ENCODE measurements around the gene IL12RB2. TPM values are rescaled to one million over a fixed set of nuclear protein-coding genes. Genes with fewer than 3 reads are reported as not detected.

IL12RB2 gene
- total RNA-seq, 2 experiments from 2014 or later = 0.98 to 1.2 TPM

- Mint-ChIP-seq H3K36me3 (ENCODE audit: low read depth) (no peaks in the 10 kb centered on the region), H3K4me3 (no peak overlapping the region), H3K9me3 (no peaks in the 10 kb centered on the region), H3K27ac (no peak overlapping the region), H3K4me1 (ENCODE audit: low read depth) (peaks cover 1% of the 10 kb centered on the region), H3K27me3 (no peaks in the 10 kb centered on the region)
- no peak for DNase-seq
- TF ChIP-seq, protein P1, sequence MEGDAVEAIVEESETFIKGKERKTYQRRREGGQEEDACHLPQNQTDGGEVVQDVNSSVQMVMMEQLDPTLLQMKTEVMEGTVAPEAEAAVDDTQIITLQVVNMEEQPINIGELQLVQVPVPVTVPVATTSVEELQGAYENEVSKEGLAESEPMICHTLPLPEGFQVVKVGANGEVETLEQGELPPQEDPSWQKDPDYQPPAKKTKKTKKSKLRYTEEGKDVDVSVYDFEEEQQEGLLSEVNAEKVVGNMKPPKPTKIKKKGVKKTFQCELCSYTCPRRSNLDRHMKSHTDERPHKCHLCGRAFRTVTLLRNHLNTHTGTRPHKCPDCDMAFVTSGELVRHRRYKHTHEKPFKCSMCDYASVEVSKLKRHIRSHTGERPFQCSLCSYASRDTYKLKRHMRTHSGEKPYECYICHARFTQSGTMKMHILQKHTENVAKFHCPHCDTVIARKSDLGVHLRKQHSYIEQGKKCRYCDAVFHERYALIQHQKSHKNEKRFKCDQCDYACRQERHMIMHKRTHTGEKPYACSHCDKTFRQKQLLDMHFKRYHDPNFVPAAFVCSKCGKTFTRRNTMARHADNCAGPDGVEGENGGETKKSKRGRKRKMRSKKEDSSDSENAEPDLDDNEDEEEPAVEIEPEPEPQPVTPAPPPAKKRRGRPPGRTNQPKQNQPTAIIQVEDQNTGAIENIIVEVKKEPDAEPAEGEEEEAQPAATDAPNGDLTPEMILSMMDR (IDR thresholded peaks at IDR 0.05) = no peak
- Histone ChIP-seq H3K4me3 (ENCODE audit: low read length) (no peak overlapping the region), H3K27ac (ENCODE audit: low read depth in 1 of 2, low read length in 2 of 2) (no peak overlapping the region), H3K4me1 (ENCODE audit: insufficient read depth, low read length) (peaks cover 4% of the 10 kb centered on the region), H3K27me3 (ENCODE audit: control insufficient read depth in 1 of 2, insufficient read depth in 2 of 2, low read length in 2 of 2) (no peaks in the 10 kb centered on the region), H3K9me3 (ENCODE audit: control insufficient read depth in 1 of 2, insufficient read depth in 1 of 2, low read length in 2 of 2) (no peaks in the 10 kb centered on the region), H3K36me3 (ENCODE audit: insufficient read depth, low read length) (no peaks in the 10 kb centered on the region)
- ChIA-PET POLR2A (no interaction called here), CTCF (no interaction called here)
- intact Hi-C loops (cut with DNase I, micrococcal nuclease) = loop anchor here in 1 of 2 experiments (2.0 kb wide), 1 partner anchor 152 kb away; no protein-coding TSS in a partner anchor
- no peak for ATAC-seq (ENCODE audit: poor library complexity)
Measured at GRCh38 chr1:67348586-67349252, 41.0 kb downstream of the IL12RB2 start.

GRCh38 chr1:67350783-67351182 lies 43.1 kb downstream of the IL12RB2 start:
- Mint-ChIP-seq H3K36me3 (ENCODE audit: low read depth) (no peaks in the 10 kb centered on the region), H3K27ac (no peak overlapping the region), H3K4me1 (ENCODE audit: low read depth) (no peaks in the 10 kb centered on the region), H3K27me3 (no peaks in the 10 kb centered on the region), H3K4me3 (no peak overlapping the region), H3K9me3 (no peaks in the 10 kb centered on the region)
- no peaks in the 10 kb centered on the region for H3K36me3 ChIP-seq (ENCODE audit: insufficient read depth, low read length)
- H3K9me3 ChIP-seq (ENCODE audit: control insufficient read depth in 1 of 2, insufficient read depth in 1 of 2, low read length in 2 of 2) = no peaks in the 10 kb centered on the region
- TF ChIP-seq, protein P1 (IDR thresholded peaks at IDR 0.05) = no peak
- H3K27ac ChIP-seq (ENCODE audit: low read depth in 1 of 2, low read length in 2 of 2) = no peak overlapping the region
- no peak for ATAC-seq (ENCODE audit: poor library complexity)
- H3K4me3 ChIP-seq (ENCODE audit: low read length) = no peak overlapping the region
- ChIA-PET POLR2A (no interaction called here), CTCF (no interaction called here)
- H3K4me1 ChIP-seq (ENCODE audit: insufficient read depth, low read length) = peaks cover 4% of the 10 kb centered on the region
- DNase-seq = peak in 1 of 14 experiments; percentile 35
- intact Hi-C loops (cut with DNase I, micrococcal nuclease) = no loop called here
- H3K27me3 ChIP-seq (ENCODE audit: control insufficient read depth in 1 of 2, insufficient read depth in 2 of 2, low read length in 2 of 2) = no peaks in the 10 kb centered on the region

GRCh38 chr1:67352211-67352610 lies 44.5 kb downstream of the IL12RB2 start:
- Histone ChIP-seq H3K27me3 (ENCODE audit: control insufficient read depth in 1 of 2, insufficient read depth in 2 of 2, low read length in 2 of 2) (no peaks in the 10 kb centered on the region), H3K36me3 (ENCODE audit: insufficient read depth, low read length) (no peaks in the 10 kb centered on the region)
- TF ChIP-seq, protein P1 (IDR thresholded peaks at IDR 0.05) = no peak

More at GRCh38 chr1:67352211-67352610, 44.5 kb downstream of the IL12RB2 start:
- H3K27ac Mint-ChIP-seq = no peak overlapping the region
- ChIA-PET CTCF (no interaction called here), POLR2A (no interaction called here)
- Histone ChIP-seq H3K9me3 (ENCODE audit: control insufficient read depth in 1 of 2, insufficient read depth in 1 of 2, low read length in 2 of 2) (no peaks in the 10 kb centered on the region), H3K4me1 (ENCODE audit: insufficient read depth, low read length) (peaks cover 4% of the 10 kb centered on the region), H3K27ac (ENCODE audit: low read depth in 1 of 2, low read length in 2 of 2) (no peak overlapping the region), H3K4me3 (ENCODE audit: low read length) (no peak overlapping the region)
- no peaks in the 10 kb centered on the region for H3K9me3 Mint-ChIP-seq
- H3K4me3 Mint-ChIP-seq = no peak overlapping the region
- intact Hi-C loops (cut with DNase I, micrococcal nuclease) = no loop called here
- ATAC-seq (ENCODE audit: poor library complexity) (no peak), DNase-seq (no peak)
- no peaks in the 10 kb centered on the region for H3K36me3 Mint-ChIP-seq (ENCODE audit: low read depth)
- no peaks in the 10 kb centered on the region for H3K4me1 Mint-ChIP-seq (ENCODE audit: low read depth)
- no peaks in the 10 kb centered on the region for H3K27me3 Mint-ChIP-seq

All from CD4-positive, alpha-beta T cell (primary cell).